ENCODE measurements around the gene MAP2K5. TPM values are rescaled to one million over a fixed set of nuclear protein-coding genes. Genes with fewer than 3 reads are reported as not detected.

MAP2K5 gene
- total RNA-seq, 1 donor from 2014 or later = 25.0 TPM

GRCh38 chr15:67799801-67800205 lies 257.3 kb downstream of the MAP2K5 start:
- H3K36me3 ChIP-seq = peaks cover 11% of the 10 kb centered on the region
- H3K4me3 ChIP-seq = no peak overlapping the region
- intact Hi-C loops (cut with micrococcal nuclease) = no loop called here
- peaks cover 42% of the 10 kb centered on the region for H3K4me1 ChIP-seq
- no peaks in the 10 kb centered on the region for H3K27me3 ChIP-seq (ENCODE audit: low read depth)
- H3K9me3 ChIP-seq (replicated peaks) = peaks cover 9% of the 10 kb centered on the region
- no peak overlapping the region for H3K27ac ChIP-seq (replicated peaks)
- no peak for DNase-seq
- no peak for TF ChIP-seq CTCF (IDR thresholded peaks at IDR 0.05; ENCODE audit: borderline replicate concordance)

DNA sequence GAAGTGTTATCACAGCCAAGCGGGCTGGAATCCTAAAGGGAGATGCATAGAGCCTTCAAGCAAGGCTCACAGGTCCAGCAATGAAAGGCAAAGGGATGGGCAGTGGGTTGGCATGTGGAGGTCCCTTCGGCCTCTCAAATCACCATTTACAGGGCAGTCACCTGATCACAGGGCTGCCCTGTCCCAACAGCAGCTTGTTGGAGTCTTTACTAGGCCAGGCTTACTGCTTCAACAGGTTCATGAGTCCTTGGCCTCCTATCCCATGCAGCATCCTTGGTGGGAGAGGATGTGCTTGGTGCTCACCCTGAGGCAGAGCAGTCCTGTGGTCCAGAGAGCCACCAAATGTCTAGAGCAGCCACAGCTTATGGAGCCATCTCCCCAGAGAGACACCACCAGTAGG lies 258.6 kb downstream of the MAP2K5 start:
- no peak for DNase-seq

DNA sequence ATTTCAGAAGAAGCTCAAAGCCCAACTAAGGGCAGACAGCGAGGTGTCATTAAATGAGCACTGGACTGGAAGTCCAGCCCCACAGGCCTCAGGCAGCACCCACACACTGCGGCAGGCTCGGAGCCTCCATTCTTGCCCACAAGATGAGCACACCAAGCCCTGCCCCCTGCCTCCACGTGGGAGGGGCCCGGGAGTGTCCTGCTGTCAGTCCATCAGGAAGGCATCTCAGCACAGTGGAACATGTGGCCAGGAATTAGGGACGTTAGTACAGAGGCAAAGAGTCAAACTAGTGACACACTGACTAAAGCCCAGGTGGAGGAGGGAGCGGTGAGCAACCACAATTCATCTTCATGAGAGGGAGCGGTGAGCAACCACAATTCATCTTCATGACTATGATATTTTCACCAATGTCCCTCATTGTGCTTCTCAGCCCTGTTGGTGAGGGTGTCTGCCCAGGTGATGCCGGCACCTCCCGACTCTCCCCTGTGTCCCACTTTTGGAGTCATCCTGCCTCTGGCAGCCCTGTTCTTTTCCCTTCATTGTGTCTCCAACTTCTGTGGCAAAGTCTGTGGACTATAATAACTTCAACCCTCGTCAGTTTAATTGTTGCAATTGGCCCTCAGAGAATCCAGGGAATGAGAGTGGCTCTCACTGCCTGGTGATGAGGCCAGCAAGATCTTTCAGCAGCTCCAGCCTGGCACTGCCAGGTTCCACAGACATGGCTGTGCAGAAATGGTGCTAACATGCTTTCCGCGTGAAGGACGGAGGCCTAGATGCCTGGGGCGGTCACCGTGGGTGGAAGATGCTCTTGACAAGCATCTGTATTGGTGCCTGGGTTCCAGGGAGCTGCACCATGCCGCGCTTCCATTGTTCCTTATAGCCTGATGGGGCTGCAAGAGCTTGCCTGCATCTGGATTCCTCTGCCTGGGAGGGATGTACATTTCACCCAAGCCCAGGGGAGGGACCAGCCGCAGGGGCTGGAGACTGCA lies 259.7 kb downstream of the MAP2K5 start:
- H3K4me3 ChIP-seq = no peak overlapping the region
- H3K4me1 ChIP-seq = peaks cover 28% of the 10 kb centered on the region
- H3K9me3 ChIP-seq (replicated peaks) = no peaks in the 10 kb centered on the region
- H3K27ac ChIP-seq (replicated peaks) = no peak overlapping the region
- no peak for TF ChIP-seq CTCF (IDR thresholded peaks at IDR 0.05; ENCODE audit: borderline replicate concordance)
- H3K36me3 ChIP-seq = peaks cover 17% of the 10 kb centered on the region
- no peak for DNase-seq
- no peaks in the 10 kb centered on the region for H3K27me3 ChIP-seq (ENCODE audit: low read depth)
- intact Hi-C loops (cut with micrococcal nuclease) = no loop called here

More for the DNA sequence above, 258.6 kb downstream of the MAP2K5 start:
- no peak overlapping the region for H3K27ac ChIP-seq (replicated peaks)
- peaks cover 39% of the 10 kb centered on the region for H3K4me1 ChIP-seq
- no peaks in the 10 kb centered on the region for H3K9me3 ChIP-seq (replicated peaks)
- H3K4me3 ChIP-seq = no peak overlapping the region
- no peaks in the 10 kb centered on the region for H3K27me3 ChIP-seq (ENCODE audit: low read depth)
- H3K36me3 ChIP-seq = peaks cover 7% of the 10 kb centered on the region
- TF ChIP-seq CTCF (IDR thresholded peaks at IDR 0.05; ENCODE audit: borderline replicate concordance) = no peak
- intact Hi-C loops (cut with micrococcal nuclease) = no loop called here

DNA sequence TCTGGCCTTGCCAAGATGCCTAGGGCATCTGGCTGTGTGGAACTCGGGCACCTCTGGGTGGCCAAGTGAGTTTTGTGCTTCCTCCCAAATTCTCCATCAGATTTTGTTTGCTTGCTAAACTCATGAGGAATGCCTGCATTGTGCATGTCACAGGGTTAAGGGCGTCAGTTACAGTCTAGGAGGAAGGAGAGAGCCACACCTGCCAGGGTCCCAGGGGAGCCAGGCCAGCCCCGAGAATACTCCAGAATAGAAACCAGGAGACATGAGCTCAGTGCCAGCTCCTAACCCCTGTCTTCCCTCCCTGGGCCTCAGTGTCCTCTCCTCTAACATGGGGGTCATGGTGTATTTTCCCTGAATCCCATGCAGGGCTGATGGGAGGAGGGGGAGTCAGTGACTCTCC lies 260.8 kb downstream of the MAP2K5 start:
- Histone ChIP-seq H3K9me3 (replicated peaks) (no peaks in the 10 kb centered on the region), H3K4me1 (peaks cover 22% of the 10 kb centered on the region), H3K27ac (replicated peaks) (no peak overlapping the region), H3K36me3 (peaks cover 21% of the 10 kb centered on the region), H3K4me3 (no peak overlapping the region), H3K27me3 (ENCODE audit: low read depth) (no peaks in the 10 kb centered on the region)
- no peak for DNase-seq
- intact Hi-C loops (cut with micrococcal nuclease) = no loop called here
- no peak for TF ChIP-seq CTCF (IDR thresholded peaks at IDR 0.05; ENCODE audit: borderline replicate concordance)

DNA sequence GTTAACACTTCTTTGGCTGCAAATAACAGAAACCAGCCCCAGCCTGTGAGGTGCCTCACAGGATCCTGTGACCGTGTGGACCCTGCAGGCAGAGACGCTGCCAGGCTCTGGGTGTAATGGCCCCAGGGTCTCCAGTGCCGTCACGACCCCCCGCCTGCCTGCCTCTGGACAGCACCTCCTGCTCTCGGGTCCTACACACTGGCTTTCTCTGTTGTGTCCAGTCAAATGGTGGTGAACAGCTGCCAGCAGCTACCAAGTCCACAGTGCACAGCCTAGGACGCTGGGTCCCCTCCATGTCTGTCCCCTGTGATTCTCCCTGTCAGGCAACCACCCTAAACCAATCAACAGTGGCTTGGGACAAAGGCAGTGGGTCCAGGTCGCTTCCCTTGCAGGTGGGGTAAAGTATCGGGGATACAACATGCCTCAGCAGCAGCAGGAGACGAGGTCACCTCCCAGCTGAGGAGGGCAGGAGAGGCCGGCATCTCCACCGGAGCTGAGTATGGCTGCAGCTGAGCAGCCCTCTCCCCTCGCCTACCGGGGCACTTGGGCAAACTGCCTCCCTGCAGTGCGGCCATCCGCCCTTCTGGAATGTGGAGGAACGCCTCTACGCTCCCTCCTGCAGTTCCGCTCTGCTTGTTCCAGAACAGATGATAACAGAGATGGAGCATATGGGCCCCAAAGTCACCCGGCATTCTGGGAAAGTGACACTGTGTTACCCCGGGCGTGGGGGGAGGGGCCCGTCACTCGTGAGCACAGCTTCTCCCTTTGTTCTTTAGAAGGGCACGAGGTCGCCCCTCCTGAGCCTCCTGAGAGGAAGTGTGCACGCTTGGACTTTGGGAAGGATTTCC lies 261.7 kb downstream of the MAP2K5 start:
- Histone ChIP-seq H3K27me3 (ENCODE audit: low read depth) (no peaks in the 10 kb centered on the region), H3K4me1 (peaks cover 22% of the 10 kb centered on the region), H3K36me3 (peaks cover 21% of the 10 kb centered on the region), H3K27ac (replicated peaks) (no peak overlapping the region), H3K9me3 (replicated peaks) (no peaks in the 10 kb centered on the region), H3K4me3 (no peak overlapping the region)
- intact Hi-C loops (cut with micrococcal nuclease) = no loop called here
- DNase-seq = no peak
- TF ChIP-seq CTCF (IDR thresholded peaks at IDR 0.05; ENCODE audit: borderline replicate concordance) = no peak

Measured in left ventricle myocardium inferior (tissue), 1 donor.